HG03196 (cell line): Measurements from ENCODE around the gene APOC1.
"Not testable (repeated sequence)": the region's sequence is repeated elsewhere in the genome, so short reads cannot be mapped to it uniquely, and the experiment has no call there.

ENCODE experiments used
- ATAC-seq: cut with Tn5 transposase; IDR thresholded peaks from one replicate; pipeline ENCODE4 v1.9.1; 2021; ENCODE audit not compliant: unreplicated experiment

The APOC1 gene

GRCh38 chr19:44889830-44890365 lies 24.5 kb upstream of the APOC1 start:
- ATAC-seq, result no peak

GRCh38 chr19:44890366-44891015 lies 23.9 kb upstream of the APOC1 start:
- peak; percentile 81 for ATAC-seq

GRCh38 chr19:44891016-44891882 lies 23.2 kb upstream of the APOC1 start, which contains the start of gene TOMM40:
TOMM40 (plus strand) TSS chr19:44891254; CDS start chr19:44891416, 162 bp downstream.
- ATAC-seq, result peak; percentile 63

GRCh38 chr19:44892932-44893331 lies 21.5 kb upstream of the APOC1 start:
- no peak for ATAC-seq

GRCh38 chr19:44893332-44894051 lies 20.9 kb upstream of the APOC1 start:
- no peak for ATAC-seq

- no peak for ATAC-seq
Observed at GRCh38 chr19:44894052-44894400, 20.4 kb upstream of the APOC1 start.

- ATAC-seq, result no peak
Observed at GRCh38 chr19:44894946-44895345, 19.5 kb upstream of the APOC1 start.

- no peak for ATAC-seq
Observed at GRCh38 chr19:44897835-44898234, 16.6 kb upstream of the APOC1 start.

GRCh38 chr19:44900328-44901244 lies 13.8 kb upstream of the APOC1 start:
- no peak for ATAC-seq

GRCh38 chr19:44903216-44903601 lies 11.2 kb upstream of the APOC1 start:
- ATAC-seq, result no peak

- no peak for ATAC-seq
Observed at GRCh38 chr19:44903602-44904425, 10.6 kb upstream of the APOC1 start.

- no peak for ATAC-seq
Observed at GRCh38 chr19:44904426-44904994, 9.9 kb upstream of the APOC1 start.

GRCh38 chr19:44905437-44906160 lies 8.8 kb upstream of the APOC1 start, which contains the start of gene APOE:
APOE (plus strand) TSS chr19:44905796; CDS start chr19:44906625, 829 bp downstream.
- no peak for ATAC-seq

GRCh38 chr19:44907613-44908012 lies 6.8 kb upstream of the APOC1 start:
- ATAC-seq, result no peak

GRCh38 chr19:44908074-44908835 lies 6.2 kb upstream of the APOC1 start:
- no peak for ATAC-seq

GRCh38 chr19:44908836-44909261 lies 5.6 kb upstream of the APOC1 start:
- no peak for ATAC-seq

GRCh38 chr19:44909775-44910174 lies 4.6 kb upstream of the APOC1 start:
- no peak for ATAC-seq

- not testable (repeated sequence) for ATAC-seq
Observed at GRCh38 chr19:44911896-44912295, 2.5 kb upstream of the APOC1 start.
